GM23338 (cell line): ENCODE measurements around the gene RASSF6. TPM values are rescaled to one million over a fixed set of nuclear protein-coding genes. Genes with fewer than 3 reads are reported as not detected.

Source experiments
- CREB1 ChIP-seq: fragments of 250-450 bp; sonication (Bioruptor Pico); IDR thresholded peaks from 2 replicates; pipeline ENCODE4 v1.5.0; 2020; ENCODE audit warnings: low read depth, mild to moderate bottlenecking, moderate library complexity
- EZH2 ChIP-seq: fragments of 200-600 bp; sonication (generic); IDR thresholded peaks from one replicate; pipeline ENCODE4 v1.8.0; 2017; ENCODE audit warnings: antibody characterized with exemption, mild to moderate bottlenecking, low read depth; ENCODE audit not compliant: unreplicated experiment
- EZH2phosphoT487 ChIP-seq: fragments of 200-600 bp; sonication (generic); IDR thresholded peaks from one replicate; pipeline ENCODE4 v1.8.1; 2018; ENCODE audit warnings: antibody characterized with exemption; ENCODE audit not compliant: unreplicated experiment
- JUNB ChIP-seq: IDR thresholded peaks from one replicate; pipeline ENCODE4 v1.6.1; 2016; ENCODE audit warnings: antibody characterized with exemption; ENCODE audit not compliant: unreplicated experiment
- NANOG ChIP-seq: IDR thresholded peaks from 2 replicates; pipeline ENCODE4 v1.6.1; 2016; ENCODE audit warnings: antibody characterized with exemption, borderline replicate concordance
- STAT1 ChIP-seq: IDR thresholded peaks from one replicate; pipeline ENCODE4 v1.6.1; 2016; ENCODE audit warnings: antibody characterized with exemption; ENCODE audit not compliant: unreplicated experiment
- ZNF114 ChIP-seq: fragments of 250-450 bp; sonication (Bioruptor Pico); IDR thresholded peaks from 2 replicates; pipeline ENCODE4 v1.5.0; 2020; ENCODE audit warnings: mild to moderate bottlenecking, moderate library complexity
- polyA plus RNA-seq: library from polyadenylated mRNA; unstranded; fragments of >200 nt; fragmentation: Nextera tagmentation; extraction: Ambion mirVana; gene quantifications from 2 replicates; pipeline ENCODE4 v1.2.1, GENCODE V29; 2016
- total RNA-seq: library from RNA; depleted of rRNA; stranded (reverse); fragments of >200 nt; shearing (Covaris generic); gene quantifications from 2 replicates; pipeline ENCODE4 v1.2.3, GENCODE V29; 2014
- TF ChIP-seq, protein P1 (sequence below): fragments of 250-450 bp; sonication (Bioruptor Pico); IDR thresholded peaks from 2 replicates; pipeline ENCODE4 v1.5.0; 2020; ENCODE audit warnings: mild to moderate bottlenecking, moderate library complexity
- TF ChIP-seq, protein P2 (sequence below), 2 experiments: fragments of 200-600 bp in 1 of 2; sonication (generic) in 1 of 2; conservative IDR thresholded peaks; 2 replicates each; pipeline versions ENCODE4 v1.5.1 to v1.6.1; 2016 to 2017; ENCODE audit warnings: antibody characterized with exemption in 2 of 2, low read depth in 2 of 2, mild to moderate bottlenecking in 2 of 2, moderate library complexity in 1 of 2

RASSF6 gene
- total and polyA plus RNA-seq, 2 experiments from 2014 or later, result 0.14 to 0.79 TPM

DNA sequence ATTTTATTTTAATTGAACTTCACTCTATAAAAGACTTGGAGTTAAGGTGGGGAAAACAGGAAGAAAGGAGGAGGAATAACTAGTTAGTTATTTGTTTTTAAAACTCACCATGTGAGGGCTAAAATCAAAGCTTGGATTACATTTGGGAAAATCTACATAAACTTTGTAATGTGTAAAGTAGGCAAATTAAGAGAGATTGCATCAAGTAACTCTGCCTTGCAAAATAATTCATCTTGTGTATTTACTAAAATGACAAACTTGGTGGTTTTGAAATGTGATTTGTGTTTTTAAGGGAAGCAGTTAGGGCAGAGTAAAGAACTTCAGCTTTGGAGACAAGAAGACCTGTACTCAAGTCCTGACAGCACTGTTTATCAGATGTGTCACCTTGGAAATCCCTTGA lies 43.3 kb upstream of the RASSF6 start (continued):
- TF ChIP-seq, protein P1, sequence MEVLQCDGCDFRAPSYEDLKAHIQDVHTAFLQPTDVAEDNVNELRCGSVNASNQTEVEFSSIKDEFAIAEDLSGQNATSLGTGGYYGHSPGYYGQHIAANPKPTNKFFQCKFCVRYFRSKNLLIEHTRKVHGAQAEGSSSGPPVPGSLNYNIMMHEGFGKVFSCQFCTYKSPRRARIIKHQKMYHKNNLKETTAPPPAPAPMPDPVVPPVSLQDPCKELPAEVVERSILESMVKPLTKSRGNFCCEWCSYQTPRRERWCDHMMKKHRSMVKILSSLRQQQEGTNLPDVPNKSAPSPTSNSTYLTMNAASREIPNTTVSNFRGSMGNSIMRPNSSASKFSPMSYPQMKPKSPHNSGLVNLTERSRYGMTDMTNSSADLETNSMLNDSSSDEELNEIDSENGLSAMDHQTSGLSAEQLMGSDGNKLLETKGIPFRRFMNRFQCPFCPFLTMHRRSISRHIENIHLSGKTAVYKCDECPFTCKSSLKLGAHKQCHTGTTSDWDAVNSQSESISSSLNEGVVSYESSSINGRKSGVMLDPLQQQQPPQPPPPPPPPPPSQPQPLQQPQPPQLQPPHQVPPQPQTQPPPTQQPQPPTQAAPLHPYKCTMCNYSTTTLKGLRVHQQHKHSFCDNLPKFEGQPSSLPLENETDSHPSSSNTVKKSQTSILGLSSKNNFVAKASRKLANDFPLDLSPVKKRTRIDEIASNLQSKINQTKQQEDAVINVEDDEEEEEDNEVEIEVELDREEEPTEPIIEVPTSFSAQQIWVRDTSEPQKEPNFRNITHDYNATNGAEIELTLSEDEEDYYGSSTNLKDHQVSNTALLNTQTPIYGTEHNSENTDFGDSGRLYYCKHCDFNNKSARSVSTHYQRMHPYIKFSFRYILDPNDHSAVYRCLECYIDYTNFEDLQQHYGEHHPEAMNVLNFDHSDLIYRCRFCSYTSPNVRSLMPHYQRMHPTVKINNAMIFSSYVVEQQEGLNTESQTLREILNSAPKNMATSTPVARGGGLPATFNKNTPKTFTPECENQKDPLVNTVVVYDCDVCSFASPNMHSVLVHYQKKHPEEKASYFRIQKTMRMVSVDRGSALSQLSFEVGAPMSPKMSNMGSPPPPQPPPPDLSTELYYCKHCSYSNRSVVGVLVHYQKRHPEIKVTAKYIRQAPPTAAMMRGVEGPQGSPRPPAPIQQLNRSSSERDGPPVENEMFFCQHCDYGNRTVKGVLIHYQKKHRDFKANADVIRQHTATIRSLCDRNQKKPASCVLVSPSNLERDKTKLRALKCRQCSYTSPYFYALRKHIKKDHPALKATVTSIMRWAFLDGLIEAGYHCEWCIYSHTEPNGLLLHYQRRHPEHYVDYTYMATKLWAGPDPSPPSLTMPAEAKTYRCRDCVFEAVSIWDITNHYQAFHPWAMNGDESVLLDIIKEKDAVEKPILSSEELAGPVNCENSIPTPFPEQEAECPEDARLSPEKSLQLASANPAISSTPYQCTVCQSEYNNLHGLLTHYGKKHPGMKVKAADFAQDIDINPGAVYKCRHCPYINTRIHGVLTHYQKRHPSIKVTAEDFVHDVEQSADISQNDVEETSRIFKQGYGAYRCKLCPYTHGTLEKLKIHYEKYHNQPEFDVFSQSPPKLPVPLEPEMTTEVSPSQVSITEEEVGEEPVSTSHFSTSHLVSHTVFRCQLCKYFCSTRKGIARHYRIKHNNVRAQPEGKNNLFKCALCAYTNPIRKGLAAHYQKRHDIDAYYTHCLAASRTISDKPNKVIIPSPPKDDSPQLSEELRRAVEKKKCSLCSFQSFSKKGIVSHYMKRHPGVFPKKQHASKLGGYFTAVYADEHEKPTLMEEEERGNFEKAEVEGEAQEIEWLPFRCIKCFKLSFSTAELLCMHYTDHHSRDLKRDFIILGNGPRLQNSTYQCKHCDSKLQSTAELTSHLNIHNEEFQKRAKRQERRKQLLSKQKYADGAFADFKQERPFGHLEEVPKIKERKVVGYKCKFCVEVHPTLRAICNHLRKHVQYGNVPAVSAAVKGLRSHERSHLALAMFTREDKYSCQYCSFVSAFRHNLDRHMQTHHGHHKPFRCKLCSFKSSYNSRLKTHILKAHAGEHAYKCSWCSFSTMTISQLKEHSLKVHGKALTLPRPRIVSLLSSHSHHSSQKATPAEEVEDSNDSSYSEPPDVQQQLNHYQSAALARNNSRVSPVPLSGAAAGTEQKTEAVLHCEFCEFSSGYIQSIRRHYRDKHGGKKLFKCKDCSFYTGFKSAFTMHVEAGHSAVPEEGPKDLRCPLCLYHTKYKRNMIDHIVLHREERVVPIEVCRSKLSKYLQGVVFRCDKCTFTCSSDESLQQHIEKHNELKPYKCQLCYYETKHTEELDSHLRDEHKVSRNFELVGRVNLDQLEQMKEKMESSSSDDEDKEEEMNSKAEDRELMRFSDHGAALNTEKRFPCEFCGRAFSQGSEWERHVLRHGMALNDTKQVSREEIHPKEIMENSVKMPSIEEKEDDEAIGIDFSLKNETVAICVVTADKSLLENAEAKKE (CRISPR knock-in tag), result no peak
- TF ChIP-seq ZNF114 (CRISPR knock-in tag) (no peak), NANOG (no peak), EZH2phosphoT487 (no peak), EZH2 (no peak), JUNB (no peak), CREB1 (no peak), STAT1 (no peak)
- TF ChIP-seq, protein P2, sequence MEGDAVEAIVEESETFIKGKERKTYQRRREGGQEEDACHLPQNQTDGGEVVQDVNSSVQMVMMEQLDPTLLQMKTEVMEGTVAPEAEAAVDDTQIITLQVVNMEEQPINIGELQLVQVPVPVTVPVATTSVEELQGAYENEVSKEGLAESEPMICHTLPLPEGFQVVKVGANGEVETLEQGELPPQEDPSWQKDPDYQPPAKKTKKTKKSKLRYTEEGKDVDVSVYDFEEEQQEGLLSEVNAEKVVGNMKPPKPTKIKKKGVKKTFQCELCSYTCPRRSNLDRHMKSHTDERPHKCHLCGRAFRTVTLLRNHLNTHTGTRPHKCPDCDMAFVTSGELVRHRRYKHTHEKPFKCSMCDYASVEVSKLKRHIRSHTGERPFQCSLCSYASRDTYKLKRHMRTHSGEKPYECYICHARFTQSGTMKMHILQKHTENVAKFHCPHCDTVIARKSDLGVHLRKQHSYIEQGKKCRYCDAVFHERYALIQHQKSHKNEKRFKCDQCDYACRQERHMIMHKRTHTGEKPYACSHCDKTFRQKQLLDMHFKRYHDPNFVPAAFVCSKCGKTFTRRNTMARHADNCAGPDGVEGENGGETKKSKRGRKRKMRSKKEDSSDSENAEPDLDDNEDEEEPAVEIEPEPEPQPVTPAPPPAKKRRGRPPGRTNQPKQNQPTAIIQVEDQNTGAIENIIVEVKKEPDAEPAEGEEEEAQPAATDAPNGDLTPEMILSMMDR (conservative IDR thresholded peaks at IDR 0.05; ENCODE audit: low read depth in 2 of 2), result no peak
